Measurements from ENCODE around the gene MLLT3.

GRCh38 chr9:20570756-20571155, 51.5 kb downstream of the MLLT3 start:
- TF ChIP-seq, protein P1, sequence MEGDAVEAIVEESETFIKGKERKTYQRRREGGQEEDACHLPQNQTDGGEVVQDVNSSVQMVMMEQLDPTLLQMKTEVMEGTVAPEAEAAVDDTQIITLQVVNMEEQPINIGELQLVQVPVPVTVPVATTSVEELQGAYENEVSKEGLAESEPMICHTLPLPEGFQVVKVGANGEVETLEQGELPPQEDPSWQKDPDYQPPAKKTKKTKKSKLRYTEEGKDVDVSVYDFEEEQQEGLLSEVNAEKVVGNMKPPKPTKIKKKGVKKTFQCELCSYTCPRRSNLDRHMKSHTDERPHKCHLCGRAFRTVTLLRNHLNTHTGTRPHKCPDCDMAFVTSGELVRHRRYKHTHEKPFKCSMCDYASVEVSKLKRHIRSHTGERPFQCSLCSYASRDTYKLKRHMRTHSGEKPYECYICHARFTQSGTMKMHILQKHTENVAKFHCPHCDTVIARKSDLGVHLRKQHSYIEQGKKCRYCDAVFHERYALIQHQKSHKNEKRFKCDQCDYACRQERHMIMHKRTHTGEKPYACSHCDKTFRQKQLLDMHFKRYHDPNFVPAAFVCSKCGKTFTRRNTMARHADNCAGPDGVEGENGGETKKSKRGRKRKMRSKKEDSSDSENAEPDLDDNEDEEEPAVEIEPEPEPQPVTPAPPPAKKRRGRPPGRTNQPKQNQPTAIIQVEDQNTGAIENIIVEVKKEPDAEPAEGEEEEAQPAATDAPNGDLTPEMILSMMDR (IDR thresholded peaks at IDR 0.05; ENCODE audit: insufficient read depth, low read length, poor library complexity, severe bottlenecking): no peak
- TF ChIP-seq EZH2phosphoT487 (conservative IDR thresholded peaks at IDR 0.05; ENCODE audit: low read length): no peak

Measured in SU-DHL-6 (cell line).